ENCODE results near the gene CD300LF.

CD300LF gene

GRCh38 chr17:74745548-74746177 lies 32.9 kb upstream of the CD300LF start:
- DNase-seq (ENCODE audit: low read depth), result no peak

GRCh38 chr17:74744714-74745547 lies 32.2 kb upstream of the CD300LF start:
- DNase-seq (ENCODE audit: low read depth), result peak; percentile 65

- no peak for DNase-seq (ENCODE audit: low read depth)
Observed at GRCh38 chr17:74744349-74744713, 31.6 kb upstream of the CD300LF start.

GRCh38 chr17:74743755-74744154 lies 31.0 kb upstream of the CD300LF start:
- no peak for DNase-seq (ENCODE audit: low read depth)

- no peak for DNase-seq (ENCODE audit: low read depth)
Observed at GRCh38 chr17:74742978-74743545, 30.3 kb upstream of the CD300LF start.

- no peak for DNase-seq (ENCODE audit: low read depth)
Observed at GRCh38 chr17:74742153-74742515, 29.4 kb upstream of the CD300LF start.

GRCh38 chr17:74740641-74741387 lies 28.1 kb upstream of the CD300LF start:
- DNase-seq (ENCODE audit: low read depth), result no peak

GRCh38 chr17:74740173-74740572 lies 27.4 kb upstream of the CD300LF start:
- no peak for DNase-seq (ENCODE audit: low read depth)

- DNase-seq (ENCODE audit: low read depth), result no peak
Observed at GRCh38 chr17:74739227-74739831, 26.6 kb upstream of the CD300LF start.

- DNase-seq (ENCODE audit: low read depth), result peak; percentile 53
Observed at GRCh38 chr17:74738051-74738996, 25.6 kb upstream of the CD300LF start.

- no peak for DNase-seq (ENCODE audit: low read depth)
Observed at GRCh38 chr17:74737299-74738050, 24.8 kb upstream of the CD300LF start.

- DNase-seq (ENCODE audit: low read depth), result no peak
Observed at GRCh38 chr17:74736513-74737298, 24.0 kb upstream of the CD300LF start, which contains the start of gene RAB37. Gene RAB37, plus strand, starts transcription at chr17:74737256. Its CDS starts 17 bp downstream, at chr17:74737273.

- DNase-seq (ENCODE audit: low read depth), result no peak
Observed at GRCh38 chr17:74734256-74734655, 21.5 kb upstream of the CD300LF start.

- DNase-seq (ENCODE audit: low read depth), result no peak
Observed at GRCh38 chr17:74733365-74734122, 20.8 kb upstream of the CD300LF start.

- DNase-seq (ENCODE audit: low read depth), result no peak
Observed at GRCh38 chr17:74732042-74732867, 19.5 kb upstream of the CD300LF start.

GRCh38 chr17:74731347-74731605 lies 18.6 kb upstream of the CD300LF start:
- no peak for DNase-seq (ENCODE audit: low read depth)

GRCh38 chr17:74730491-74731346 lies 18.0 kb upstream of the CD300LF start:
- DNase-seq (ENCODE audit: low read depth), result no peak

Data from stimulated activated CD4-positive, alpha-beta T cell treated with anti-CD3 and anti-CD28 coated beads, Interleukin-2, amount 100 ng/mL, for 4 hours (primary cell).